ENCODE results near the gene ALG12.
A peak's percentile ranks its signal among the peaks of the same experiment; 100 is the strongest.
"Not testable (repeated sequence)": the region's sequence is repeated elsewhere in the genome, so short reads cannot be mapped to it uniquely, and the experiment has no call there.

The ALG12 gene

GRCh38 chr22:49862496-49862776 lies 55.8 kb downstream of the ALG12 start:
- no peak for DNase-seq

- DNase-seq: no peak
These were observed 56.4 kb downstream of the ALG12 start for GRCh38 chr22:49861642-49862495.

GRCh38 chr22:49858827-49859226 lies 59.4 kb downstream of the ALG12 start:
- DNase-seq: no peak

- no peak for DNase-seq
These were observed 61.2 kb downstream of the ALG12 start for GRCh38 chr22:49856766-49857618.

GRCh38 chr22:49856343-49856742 lies 61.9 kb downstream of the ALG12 start:
- DNase-seq: no peak

- no peak for DNase-seq
These were observed 62.9 kb downstream of the ALG12 start for GRCh38 chr22:49855251-49855911.

GRCh38 chr22:49853981-49854831 lies 64.0 kb downstream of the ALG12 start:
- DNase-seq: peak; percentile 15

GRCh38 chr22:49852898-49853894 lies 65.0 kb downstream of the ALG12 start, which contains the start of gene ZBED4:
Gene ZBED4, plus strand, starts transcription at chr22:49853844. Its CDS starts 29,819 bp downstream, at chr22:49883663.
- peak; percentile 99 for DNase-seq

GRCh38 chr22:49852568-49852897 lies 65.7 kb downstream of the ALG12 start:
- not testable (repeated sequence) for DNase-seq

GRCh38 chr22:49850959-49851802 lies 67.1 kb downstream of the ALG12 start:
- no peak for DNase-seq
